ENCODE data around the gene MAIP1.
"Not testable (repeated sequence)": the region's sequence is repeated elsewhere in the genome, so short reads cannot be mapped to it uniquely, and the experiment has no call there.

The MAIP1 gene, protein sequence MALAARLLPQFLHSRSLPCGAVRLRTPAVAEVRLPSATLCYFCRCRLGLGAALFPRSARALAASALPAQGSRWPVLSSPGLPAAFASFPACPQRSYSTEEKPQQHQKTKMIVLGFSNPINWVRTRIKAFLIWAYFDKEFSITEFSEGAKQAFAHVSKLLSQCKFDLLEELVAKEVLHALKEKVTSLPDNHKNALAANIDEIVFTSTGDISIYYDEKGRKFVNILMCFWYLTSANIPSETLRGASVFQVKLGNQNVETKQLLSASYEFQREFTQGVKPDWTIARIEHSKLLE

DNA sequence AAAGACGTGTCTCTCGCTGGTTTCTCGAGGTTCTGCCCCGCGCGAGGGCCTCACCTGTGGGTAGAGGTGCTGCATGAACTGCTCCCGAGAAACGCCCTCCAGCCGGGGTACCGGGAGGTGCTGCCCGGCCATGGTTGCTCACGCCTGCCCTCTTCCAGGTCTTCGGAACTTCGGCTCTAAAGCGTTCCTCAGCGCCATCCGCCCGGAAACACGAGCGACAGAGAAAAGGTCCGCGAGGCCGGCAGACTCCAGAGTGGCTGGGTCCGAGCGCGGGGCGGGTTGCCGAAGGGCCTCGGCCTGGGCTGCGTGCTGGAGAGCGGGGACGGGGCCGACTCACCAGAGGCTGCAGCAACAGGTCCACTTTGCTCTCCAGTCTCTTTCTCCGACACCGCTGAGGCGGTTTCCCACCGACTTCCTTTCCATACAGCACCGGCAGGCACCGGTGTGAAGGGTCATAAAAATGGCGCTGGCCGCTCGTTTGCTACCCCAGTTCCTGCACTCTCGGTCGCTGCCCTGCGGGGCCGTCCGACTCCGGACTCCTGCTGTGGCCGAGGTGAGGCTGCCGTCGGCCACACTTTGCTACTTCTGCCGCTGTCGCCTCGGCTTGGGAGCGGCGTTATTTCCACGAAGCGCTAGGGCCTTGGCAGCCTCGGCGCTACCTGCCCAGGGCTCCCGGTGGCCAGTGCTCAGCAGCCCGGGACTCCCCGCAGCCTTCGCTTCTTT, at the start of gene MAIP1, which contains the start of gene TYW5:
Gene MAIP1, plus strand, starts transcription at position 244 of the 723 bp plus-strand sequence. Its CDS starts 217 bp downstream, at position 461.
Gene TYW5, minus strand, starts transcription at position 153 of the 723 bp plus-strand sequence. Its CDS starts 21 bp downstream, at position 132.
- DNase-seq (ENCODE audit: low read depth in 2 of 2), result peak; percentile 63 to 72

DNA sequence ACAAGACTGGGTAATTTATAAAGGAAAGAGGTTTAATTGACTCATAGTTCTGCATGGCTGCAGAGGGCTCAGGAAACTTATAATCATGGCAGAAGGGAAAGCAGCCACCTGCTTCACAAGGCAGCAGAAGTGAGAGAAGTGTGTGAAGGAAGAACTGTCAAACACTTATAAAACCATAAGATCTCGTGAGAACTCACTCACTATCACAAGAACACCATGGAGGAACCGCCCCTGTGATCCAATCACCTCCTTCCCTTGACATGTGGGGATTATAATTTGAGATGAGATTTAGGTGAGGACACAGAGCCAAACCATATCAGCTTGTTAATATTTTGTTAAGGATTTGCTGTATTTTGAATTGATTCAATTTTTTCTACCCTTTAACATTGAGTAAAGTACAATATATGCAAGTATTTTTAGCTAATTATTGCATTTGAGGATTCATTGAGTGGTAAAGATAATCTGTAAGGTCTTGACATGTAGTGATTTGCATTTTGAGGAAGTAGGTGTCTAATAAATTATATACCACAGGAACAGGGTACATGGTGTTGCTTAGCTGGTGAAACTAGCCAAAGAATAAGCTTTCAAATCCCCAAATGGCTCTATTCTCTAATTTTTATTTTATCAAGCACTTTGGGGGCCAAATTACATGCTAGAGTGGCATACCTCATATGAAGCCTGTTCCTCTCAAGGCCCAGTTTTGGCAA, 48.2 kb upstream of the MAIP1 start:
- no peak for DNase-seq (ENCODE audit: low read depth in 2 of 2)

DNA sequence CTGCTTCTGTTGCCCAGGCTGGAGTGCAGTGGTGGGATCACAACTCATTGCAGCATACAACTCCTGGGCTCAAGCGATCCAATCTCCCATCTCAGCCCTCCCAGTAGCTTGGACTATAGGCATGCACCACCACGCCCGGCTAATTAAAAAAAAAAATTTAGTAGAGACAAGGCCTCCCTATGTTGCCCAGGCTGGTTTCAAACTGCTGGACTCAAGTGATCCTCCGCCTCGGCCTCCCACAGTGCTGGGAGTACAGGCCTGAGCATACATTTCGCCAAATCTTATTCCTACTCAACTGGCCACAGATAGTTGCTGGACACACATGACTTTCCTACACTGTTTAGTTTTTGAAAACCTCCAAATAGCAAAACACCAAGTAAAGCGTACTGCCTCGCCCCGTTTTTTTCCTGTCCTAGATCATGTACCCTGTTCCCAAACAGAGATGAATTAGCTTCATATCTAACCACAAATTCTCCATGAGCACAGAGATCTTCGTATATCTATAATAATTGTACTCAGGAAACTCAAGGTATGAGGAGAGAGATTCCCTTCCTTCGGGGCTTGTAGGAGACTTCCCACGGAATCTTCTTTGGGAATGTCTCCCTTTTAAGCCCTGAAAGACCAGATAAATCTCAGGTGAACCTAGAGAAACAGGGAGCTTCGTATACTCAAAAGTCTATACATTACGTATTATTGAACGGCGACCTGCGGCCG, 44.9 kb upstream of the MAIP1 start:
- no peak for DNase-seq (ENCODE audit: low read depth in 2 of 2)

DNA sequence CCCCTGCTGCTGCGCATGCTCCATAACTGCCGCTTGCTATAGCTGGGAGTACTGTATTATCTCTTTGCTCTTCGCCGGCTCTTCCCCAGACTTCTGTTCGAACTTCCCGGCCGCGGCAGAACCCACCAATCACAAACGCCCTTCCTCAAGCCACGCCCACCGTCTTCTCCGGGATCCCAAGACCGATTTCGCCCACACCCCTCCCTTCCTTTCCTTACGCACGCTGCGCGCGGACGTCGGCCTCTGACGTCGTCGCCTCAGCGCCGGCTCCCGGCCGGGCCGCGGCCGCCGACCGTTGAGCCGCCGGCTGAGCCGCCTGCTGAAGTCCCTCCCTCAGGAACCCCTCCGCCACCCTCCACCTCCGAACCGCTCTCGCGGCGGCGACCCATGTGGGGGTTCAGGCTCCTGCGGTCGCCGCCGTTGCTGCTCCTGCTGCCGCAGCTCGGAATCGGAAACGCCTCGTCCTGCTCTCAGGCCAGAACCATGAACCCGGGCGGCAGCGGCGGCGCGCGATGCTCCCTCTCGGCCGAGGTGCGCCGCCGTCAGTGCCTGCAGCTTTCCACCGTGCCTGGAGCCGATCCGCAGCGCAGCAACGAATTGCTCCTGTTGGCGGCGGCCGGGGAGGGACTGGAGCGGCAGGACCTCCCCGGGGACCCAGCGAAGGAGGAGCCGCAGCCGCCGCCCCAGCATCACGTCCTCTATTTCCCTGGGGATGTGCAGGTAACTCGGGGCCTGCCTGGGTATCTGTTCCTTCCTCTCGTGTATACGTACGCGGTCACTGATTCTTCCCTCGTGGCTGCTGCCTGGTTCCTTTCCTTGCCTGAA, 44.1 kb upstream of the MAIP1 start, which contains the start of gene C2orf69:
Gene C2orf69, plus strand, starts transcription at position 242 of the 825 bp plus-strand sequence. Its CDS starts 146 bp downstream, at position 388.
- peak; percentile 90 to 93 for DNase-seq (ENCODE audit: low read depth in 2 of 2)

DNA sequence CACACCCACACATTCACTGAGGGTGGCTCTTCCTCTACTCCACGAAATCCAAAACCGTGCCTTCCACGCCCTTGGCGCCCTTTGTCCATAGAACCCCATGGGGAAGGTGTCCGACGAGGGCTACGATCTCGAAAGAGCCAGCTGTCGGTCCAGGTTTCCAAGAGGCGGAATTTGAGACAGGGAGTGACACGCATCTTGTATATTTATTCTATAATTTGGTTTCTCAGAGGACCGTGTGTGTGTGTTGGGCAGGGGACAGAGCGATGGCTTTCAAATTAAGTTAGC, 43.6 kb upstream of the MAIP1 start:
- DNase-seq (ENCODE audit: low read depth in 2 of 2), result no peak

DNA sequence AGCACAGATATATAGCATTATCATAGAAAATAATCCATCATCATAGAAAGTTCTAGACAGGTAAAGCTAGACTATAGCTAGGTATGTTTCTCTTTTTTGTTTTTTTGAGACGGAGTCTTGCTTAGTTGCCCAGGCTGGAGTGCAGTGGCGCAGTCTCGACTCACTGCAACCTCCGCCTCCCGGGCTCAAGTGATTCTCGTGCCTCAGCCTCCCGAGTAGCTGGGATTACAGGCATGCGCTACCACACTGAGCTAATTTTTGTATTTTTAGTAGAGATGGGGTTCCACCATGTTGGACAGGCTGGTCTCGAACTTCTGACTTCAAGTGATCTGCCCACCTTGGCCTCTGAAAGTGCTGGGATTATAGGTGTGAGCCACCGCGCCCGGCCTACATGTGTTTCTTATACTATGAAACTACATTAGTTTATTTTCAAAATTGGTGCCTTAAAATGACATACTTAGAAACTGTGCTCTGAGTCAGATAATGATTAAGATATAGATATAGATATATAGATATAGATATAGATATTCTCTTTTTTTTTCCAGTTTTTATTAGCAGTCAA, 42.7 kb upstream of the MAIP1 start:
- not testable (repeated sequence) for DNase-seq (ENCODE audit: low read depth in 2 of 2)

DNA sequence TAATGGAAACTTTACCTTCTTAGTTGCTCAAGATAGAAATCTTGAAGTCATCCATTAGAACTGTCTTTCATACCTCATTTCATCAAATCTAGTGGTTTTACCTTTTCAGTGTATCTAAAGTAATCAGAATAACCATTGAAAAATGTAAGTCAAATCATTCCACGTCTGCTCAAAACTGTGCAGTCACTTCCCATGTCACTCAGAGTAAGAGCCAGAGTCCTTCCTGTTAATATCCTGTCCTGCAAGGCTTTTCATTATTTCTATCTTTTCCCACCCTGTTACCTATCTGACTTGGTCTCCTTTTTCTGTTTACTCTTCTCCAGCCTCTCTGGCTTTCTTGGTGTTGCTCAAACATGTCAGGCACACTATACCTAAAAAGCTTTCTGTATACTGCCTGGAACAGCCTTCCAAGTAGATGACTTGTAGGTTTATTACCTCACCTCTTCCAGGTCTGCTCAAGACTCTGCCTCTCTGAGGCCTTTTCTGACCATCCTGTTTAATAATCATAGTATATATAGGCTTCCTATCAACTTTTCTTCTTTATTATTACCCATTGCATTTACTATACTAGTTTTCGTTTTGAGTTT, 40.9 kb upstream of the MAIP1 start:
- DNase-seq (ENCODE audit: low read depth in 2 of 2), result no peak

DNA sequence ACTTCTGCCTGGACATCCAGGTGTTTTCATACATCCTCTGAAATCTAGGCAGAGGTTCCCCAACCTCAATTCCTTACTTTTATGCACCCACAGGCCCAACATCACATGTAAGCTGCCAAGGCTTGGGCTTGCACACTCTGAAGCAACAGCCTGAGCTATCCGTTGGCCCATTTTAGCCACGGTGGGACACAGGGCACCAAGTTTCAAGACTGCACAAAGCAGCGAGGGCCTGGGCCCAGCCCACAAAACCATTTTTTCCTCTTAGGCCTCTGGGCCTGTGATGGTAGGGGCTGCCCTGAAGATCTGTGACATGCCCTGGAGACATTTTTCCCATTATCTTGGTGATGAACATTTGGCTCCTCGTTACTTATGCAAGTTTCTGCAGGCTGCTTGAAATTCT, 38.4 kb upstream of the MAIP1 start:
- no peak for DNase-seq (ENCODE audit: low read depth in 2 of 2)

DNA sequence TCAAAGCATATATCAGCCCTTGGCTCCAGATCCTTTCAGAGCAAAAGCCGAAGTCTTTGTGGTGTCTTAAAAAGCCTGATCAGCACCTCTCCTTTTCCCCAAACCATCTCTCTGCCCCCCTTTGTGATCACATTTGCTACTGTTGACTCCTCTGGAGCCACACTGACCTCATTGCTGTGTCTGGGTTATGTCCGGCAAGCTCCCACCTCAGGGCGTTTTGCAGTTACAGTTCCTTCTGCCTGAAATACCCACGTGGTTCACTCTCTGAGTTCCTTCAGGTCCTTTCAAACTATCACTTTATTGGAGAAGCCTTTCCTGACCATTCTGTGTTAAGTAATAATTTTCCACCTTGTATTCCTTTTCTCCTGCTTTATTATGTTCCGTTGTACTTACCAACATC, 32.5 kb upstream of the MAIP1 start:
- DNase-seq (ENCODE audit: low read depth in 2 of 2), result no peak

DNA sequence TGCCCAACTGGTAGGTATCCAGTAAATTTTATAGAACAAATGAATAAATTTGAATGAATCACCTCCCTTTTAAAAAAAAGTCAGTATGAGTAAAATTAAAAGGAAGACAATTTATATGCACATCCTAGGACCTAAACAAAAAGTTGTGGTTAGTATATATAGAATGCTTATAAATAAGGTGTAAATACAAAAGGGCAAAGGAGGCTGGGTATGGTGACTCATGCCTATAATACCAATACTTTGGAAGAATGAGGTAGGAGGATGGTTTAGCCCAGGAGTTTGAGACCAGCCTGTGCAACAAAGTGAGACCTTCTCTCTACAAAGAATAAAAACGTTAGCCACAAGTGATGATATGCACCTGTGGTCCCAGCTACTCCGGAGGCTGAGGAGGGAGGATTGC, 31.5 kb upstream of the MAIP1 start:
- DNase-seq (ENCODE audit: low read depth in 2 of 2), result no peak

DNA sequence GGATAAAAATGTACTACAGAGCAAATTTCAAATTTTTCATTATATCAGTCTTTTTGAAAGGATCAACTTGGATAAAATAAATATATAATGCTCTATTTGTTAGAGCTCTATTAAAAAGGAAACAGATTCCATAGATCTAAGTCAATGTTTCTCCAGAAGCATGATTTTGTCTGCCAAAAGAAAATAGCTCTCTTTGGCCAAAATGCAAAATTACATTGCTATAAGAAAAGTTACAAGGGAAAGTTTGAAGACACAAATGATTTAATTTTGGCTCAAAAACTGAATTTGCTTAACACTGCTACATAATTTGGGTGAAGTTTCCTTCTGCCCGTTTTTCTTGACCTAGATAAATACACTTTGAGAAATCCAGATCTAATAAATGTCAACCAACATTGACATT, 28.6 kb upstream of the MAIP1 start:
- DNase-seq (ENCODE audit: low read depth in 2 of 2), result no peak

DNA sequence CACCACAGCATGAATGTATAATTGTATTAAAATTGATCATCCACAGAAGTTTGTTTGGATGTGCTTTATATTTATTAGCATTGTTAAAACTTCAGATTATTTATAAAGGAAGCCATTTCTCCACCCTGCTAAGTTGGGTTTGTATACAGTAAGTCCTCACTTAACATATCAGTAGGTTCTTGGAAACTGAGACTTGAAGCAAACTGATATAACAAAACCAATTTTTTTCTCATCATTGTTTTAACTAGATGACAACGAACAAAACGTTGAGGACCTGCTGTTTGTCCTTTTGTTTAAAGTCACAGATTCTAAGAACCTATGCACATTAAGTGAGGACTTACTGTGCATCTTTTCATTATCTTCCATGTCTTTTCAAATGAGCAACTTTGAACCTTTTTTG, 27.2 kb upstream of the MAIP1 start:
- no peak for DNase-seq (ENCODE audit: low read depth in 2 of 2)

DNA sequence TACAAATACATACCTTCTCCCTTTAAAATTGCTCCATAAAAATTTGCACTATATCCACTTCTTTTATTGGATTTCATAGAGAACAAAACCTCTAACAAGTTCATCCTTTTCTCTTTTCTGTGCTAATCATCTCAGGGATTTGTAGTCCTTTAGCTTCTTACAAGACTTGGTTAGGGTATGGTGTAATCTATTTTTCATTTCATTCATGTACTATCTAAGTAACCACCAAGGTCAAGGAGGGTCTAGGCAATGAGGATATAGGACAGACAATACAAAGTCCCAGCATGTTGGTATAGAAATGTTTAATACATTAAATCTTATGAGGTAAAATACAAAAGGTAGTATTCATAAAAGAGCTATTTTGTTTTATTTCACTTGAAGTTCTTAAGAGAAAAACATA, 26.8 kb upstream of the MAIP1 start:
- no peak for DNase-seq (ENCODE audit: low read depth in 2 of 2)

DNA sequence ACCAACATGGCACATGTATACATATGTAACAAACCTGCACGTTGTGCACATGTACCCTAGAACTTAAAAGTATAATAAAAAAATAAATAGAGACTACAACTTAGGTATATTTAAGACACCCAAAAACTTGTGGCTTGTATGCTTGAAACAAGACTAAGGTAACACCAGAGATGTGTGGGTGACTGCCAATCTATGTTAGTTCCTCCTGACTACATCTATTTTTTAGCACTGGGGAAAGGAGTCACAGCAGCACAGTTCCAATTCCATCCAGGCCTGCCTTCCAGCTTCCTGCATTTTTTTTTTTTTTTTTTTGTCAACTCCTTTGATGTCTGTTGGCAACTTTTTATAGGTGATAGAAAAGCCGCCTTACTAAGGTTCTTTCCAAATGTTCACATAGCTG, 26.1 kb upstream of the MAIP1 start:
- no peak for DNase-seq (ENCODE audit: low read depth in 2 of 2)

DNA sequence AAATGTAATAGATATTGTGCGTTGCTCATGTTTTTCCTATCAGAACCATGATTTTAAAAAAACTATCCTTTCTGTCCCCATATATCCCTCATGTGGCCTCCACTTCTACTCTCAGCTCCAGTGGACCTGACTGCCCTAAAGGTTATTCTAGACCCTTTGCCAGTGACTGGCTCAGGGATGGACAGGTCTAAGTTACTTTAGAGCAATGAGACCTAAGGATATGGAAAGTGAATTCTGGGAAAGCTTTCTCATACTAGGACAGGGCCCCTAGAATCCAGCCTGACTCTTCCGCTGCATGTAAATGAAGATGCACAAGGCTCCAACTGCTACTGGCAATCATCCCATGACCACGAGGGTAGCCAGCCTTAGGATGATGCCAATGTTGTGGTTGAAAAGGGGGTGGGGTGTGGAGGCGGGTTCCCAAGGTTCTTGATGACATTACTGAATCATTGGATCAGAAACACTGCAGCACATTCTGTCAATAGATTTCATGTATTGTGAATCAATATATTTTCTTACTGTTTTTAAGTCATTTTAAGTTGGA, 23.0 kb upstream of the MAIP1 start:
- no peak for DNase-seq (ENCODE audit: low read depth in 2 of 2)

DNA sequence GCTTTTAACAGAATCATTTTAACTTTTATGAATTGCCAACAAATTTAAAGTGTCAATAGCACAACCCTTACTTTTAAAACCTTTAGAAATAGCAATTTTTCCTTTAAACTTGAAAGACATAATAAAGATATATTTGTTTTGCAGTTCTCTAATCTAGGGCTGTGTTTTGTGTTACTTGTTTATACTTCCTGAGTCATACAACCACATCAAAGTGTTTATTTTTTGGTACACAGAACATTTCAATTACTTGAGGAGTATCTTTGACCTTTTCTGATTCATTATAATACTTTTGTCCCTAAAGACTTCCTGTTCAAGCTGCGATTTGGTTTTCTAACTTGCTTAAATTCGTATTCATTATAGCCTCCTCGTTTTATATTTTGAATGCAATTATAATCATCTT, 21.9 kb upstream of the MAIP1 start:
- DNase-seq (ENCODE audit: low read depth in 2 of 2), result no peak

DNA sequence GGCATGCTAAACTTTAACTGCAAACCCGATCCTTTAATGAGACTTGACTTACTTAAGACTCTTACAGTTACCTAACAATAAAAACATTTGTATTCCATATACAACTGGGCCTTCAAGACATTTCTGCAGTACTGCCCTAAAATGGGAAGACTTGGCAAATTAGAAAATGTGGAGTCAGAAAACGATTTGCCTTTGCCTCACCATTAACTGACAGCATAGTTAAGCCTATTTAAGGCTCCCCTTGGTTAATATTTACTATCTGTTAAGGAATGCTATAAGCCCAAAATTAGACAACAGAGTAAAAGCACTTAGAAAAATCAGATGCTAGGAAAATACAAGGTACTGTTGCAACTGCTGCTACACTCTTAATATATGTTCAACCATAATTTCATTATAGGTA, 18.8 kb upstream of the MAIP1 start:
- no peak for DNase-seq (ENCODE audit: low read depth in 2 of 2)

DNA sequence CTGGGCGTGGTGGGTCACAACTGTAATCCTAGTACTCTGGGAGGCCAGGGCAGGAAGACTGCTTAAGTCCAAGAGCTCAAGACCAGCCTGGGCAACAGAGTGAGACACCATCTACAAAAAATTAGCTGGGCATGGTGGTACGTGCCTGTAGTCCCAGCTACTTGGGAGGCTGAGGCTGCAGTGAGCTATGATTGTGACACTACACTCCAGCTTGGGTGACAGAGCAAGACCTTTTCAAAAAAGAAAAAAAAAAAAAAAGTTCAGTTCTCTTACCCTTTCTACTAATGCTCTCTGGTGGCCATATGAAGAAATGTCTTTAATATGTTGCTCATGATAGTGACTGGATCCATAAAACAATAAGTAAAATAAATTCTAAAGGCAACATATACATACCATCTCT, 15.0 kb upstream of the MAIP1 start:
- DNase-seq (ENCODE audit: low read depth in 2 of 2), result no peak

DNA sequence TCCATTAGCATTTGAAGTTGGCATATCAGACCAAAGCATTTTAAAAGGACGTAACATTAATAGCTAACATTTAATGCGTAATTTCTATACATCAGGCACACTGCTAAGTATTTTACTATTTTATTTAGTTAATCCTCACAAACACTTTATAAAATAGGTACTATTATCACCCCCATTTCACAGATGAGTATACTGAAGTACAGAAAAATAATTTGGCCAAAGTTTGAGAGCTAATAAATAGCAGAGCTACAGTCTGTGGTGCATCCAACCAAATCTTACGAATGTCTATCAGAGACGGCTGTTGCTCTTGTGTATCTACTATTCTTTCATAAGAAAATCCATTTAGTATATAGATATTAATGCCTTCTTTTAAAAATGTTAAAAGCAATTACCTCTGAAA, 12.0 kb upstream of the MAIP1 start:
- DNase-seq (ENCODE audit: low read depth in 2 of 2), result no peak

DNA sequence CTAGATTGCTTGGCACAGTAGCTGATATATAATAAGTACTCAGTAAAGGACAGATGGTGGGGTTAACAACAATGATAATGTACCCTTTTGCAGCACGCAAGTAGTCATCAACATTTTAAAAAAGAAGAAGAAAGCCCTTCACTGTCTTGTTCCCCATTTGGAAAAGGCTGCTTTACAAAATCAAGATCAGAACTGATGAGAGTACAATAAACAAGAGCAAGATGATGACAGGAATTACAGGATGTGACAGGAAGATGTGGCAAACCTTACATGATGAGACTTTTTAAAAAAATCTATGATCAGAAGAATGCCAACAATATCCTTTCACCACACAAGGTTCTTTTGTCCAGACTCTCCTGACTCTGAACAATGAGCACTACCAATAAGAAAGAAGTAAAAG, 9.2 kb upstream of the MAIP1 start:
- DNase-seq (ENCODE audit: low read depth in 2 of 2), result no peak

Measured in fibroblast of skin of left quadriceps (primary cell).